H1 (cell line): Measurements from ENCODE around the gene TOMM40. TPM values are rescaled to one million over a fixed set of nuclear protein-coding genes. Genes with fewer than 3 reads are reported as not detected.

Experiments used
- CHD1 ChIP-seq: IDR thresholded peaks from 2 replicates; pipeline ENCODE4 v1.6.1; 2012; ENCODE audit warnings: low read depth, low read length, improper control_type of control experiment
- CHD2 ChIP-seq: IDR thresholded peaks from 2 replicates; pipeline ENCODE4 v1.6.1; 2012; ENCODE audit warnings: low read length, improper control_type of control experiment
- CHD7 ChIP-seq: fragments of 300-600 bp; sonication (generic); IDR thresholded peaks from 2 replicates; pipeline ENCODE4 v1.7.1; 2012; ENCODE audit warnings: low read length, moderate library complexity, mild to moderate bottlenecking, inconsistent platforms; ENCODE audit not compliant: insufficient replicate concordance
- EGR1 ChIP-seq: IDR thresholded peaks from 2 replicates; pipeline ENCODE4 v1.6.1; 2011; ENCODE audit warnings: low read depth, low read length, borderline replicate concordance
- NRF1 ChIP-seq: IDR thresholded peaks from 2 replicates; pipeline ENCODE4 v1.6.1; 2011; ENCODE audit warnings: mild to moderate bottlenecking, low read depth, low read length, improper control_type of control experiment
- PHF8 ChIP-seq: fragments of 200-600 bp; sonication (generic); conservative IDR thresholded peaks from 2 replicates; pipeline ENCODE4 v1.7.1; 2012; ENCODE audit warnings: low read depth, mild to moderate bottlenecking, inconsistent platforms, low read length, moderate library complexity
- POLR2A ChIP-seq, 2 experiments: IDR thresholded peaks; 1 replicate in 1 of 2; 2 replicates in 1 of 2; pipeline ENCODE4 v1.6.1; 2011; ENCODE audit warnings: low read depth in 2 of 2, low read length in 2 of 2, mild to moderate bottlenecking in 2 of 2; ENCODE audit errors: control extremely low read depth in 1 of 2
- RNF2 ChIP-seq: fragments of 200-900, 300-1000 bp; sonication (generic); IDR thresholded peaks from 2 replicates; pipeline ENCODE4 v1.7.1; 2016; ENCODE audit warnings: borderline replicate concordance, low read depth, mild to moderate bottlenecking, antibody characterized with exemption, low read length; ENCODE audit not compliant: poor library complexity, severe bottlenecking; ENCODE audit errors: missing control alignments
- SRF ChIP-seq: IDR thresholded peaks from 2 replicates; pipeline ENCODE4 v1.6.1; 2011; ENCODE audit warnings: mild to moderate bottlenecking, low read depth, low read length, moderate library complexity
- TAF7 ChIP-seq: optimal IDR thresholded peaks from 2 replicates; pipeline ENCODE3; 2011; ENCODE audit warnings: low read depth, mild to moderate bottlenecking, inconsistent platforms, low read length, moderate library complexity, borderline replicate concordance
- polyA plus RNA-seq, 7 experiments: library from polyadenylated mRNA; depleted of rRNA in 3 of 7; stranded (reverse) in 5 of 7; unstranded in 2 of 7; fragments of >200 nt in 5 of 7; fragments of 200-250 nt in 2 of 7; gene quantifications; 1 replicate in 5 of 7; 2 replicates in 1 of 7; 4 replicates in 1 of 7; pipeline versions ENCODE4 v1.2.1 to v1.2.3, GENCODE V29; 2011 to 2013; ENCODE audit warnings: missing spikeins in 2 of 7, mixed read lengths in 2 of 7
- total RNA-seq: library from RNA; stranded (reverse); fragmentation: NEBNext Ultra II Directional; extraction: Animal tissue kit (Norgen Biotek cat#: 25700); gene quantifications from 2 replicates; pipeline ENCODE4 v1.2.1, GENCODE V29; 2021

TOMM40 gene
- total and polyA plus RNA-seq, 2 of the 8 experiments (the other 6 are each of a cell fraction or from before 2014, with no cell fraction given) = 154 to 179 TPM

- TF ChIP-seq RNF2 (no peak), TAF7 (peak; percentile 8), CHD1 (no peak), CHD2 (0 out of 2 replicates have a peak, but pooled peaks have one; percentile 24), EGR1 (peak; percentile 77), POLR2A (IDR thresholded peaks at IDR 0.05; ENCODE audit: control extremely low read depth in 1 of 2, low read depth in 2 of 2, low read length in 2 of 2) (peak; percentile 62 to 65; a peak in 2 of 3 replicates), CHD7 (no peak), PHF8 (peak; percentile 59; the same call in 1 of the 2 replicates), SRF (no peak), NRF1 (no peak)
These were observed 44.5 kb upstream of the TOMM40 start (continued) for GRCh38 chr19:44846455-44847143.
